ENCODE data around the gene AKAP10.
"Not testable (repeated sequence)": the region's sequence is repeated elsewhere in the genome, so short reads cannot be mapped to it uniquely, and the experiment has no call there.

AKAP10 gene

DNA sequence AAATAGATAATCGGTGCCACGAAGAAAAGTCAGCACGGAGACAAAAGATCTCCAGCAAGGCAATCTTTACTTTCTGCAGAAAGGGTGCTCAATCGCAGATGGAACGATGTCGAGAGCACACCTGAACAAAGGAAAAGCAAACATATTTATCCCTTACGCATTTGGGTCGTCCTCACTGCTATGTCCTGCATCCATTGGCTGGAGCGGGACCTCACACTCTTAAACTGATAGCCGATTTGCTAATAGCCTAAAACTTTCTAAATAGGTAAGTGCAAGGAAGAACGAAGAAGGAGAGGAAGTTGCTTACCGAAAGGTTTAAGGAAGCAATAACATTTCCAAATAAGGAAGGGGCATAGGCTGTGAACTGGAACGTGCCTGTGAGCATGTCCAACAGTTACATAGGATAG lies 1.2 kb upstream of the AKAP10 start:
- no peak for TF ChIP-seq FOXM1 (IDR thresholded peaks at IDR 0.05; ENCODE audit: borderline replicate concordance)
- no peak for TF ChIP-seq ELF4 (IDR thresholded peaks at IDR 0.05)
- TF ChIP-seq SP1 (IDR thresholded peaks at IDR 0.05): no peak
- ChIA-PET CTCF (no interaction called here), POLR2A (interaction anchor here (1.8 to 2.1 kb wide), 3 partner anchors 15 to 109 kb away, joined by 5 to 10 read pairs (median 8); no protein-coding TSS in a partner anchor)
- DNase-seq (ENCODE audit: extremely low spot score): no peak

DNA sequence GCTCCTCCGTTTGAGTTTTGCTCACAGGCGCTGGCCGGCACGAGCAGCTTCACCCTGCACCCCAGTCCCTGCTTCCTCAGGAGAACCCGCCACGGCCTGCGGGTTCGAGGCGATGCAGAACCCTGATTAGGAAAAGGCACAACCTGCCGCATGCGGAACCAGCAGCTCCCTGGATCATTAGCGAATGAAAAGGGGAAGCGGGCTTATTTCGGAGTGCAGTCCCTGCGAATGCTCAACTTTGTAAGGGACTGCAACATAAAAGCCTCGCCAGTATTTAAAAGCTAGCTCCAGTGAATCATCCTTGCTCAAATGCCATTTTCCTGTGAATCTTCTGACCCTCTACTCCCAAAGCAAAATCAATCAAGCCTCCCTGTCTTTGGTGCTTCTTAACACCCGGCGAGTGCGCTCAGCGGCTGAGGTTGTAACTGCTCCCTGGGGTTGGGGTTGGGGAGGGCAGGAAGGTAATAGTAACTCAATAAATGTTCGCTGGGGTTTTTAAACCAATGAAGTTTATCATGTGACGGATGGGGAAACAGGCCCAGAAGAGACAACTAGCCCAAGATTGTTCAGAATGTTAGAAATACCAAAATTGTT lies 678 bp upstream of the AKAP10 start:
- TF ChIP-seq TARDBP (IDR thresholded peaks at IDR 0.05) (no peak), L3MBTL2 (conservative IDR thresholded peaks at IDR 0.05) (0 out of 2 replicates have a peak, but pooled peaks have one; percentile 90)
- ChIA-PET CTCF (no interaction called here), POLR2A (interaction anchor here (1.0 to 2.1 kb wide), 8 partner anchors 10 to 110 kb away, joined by 4 to 11 read pairs (median 6); partner anchors contain the start of genes SPECC1 and ULK2)
- no peak for DNase-seq (ENCODE audit: extremely low spot score)

DNA sequence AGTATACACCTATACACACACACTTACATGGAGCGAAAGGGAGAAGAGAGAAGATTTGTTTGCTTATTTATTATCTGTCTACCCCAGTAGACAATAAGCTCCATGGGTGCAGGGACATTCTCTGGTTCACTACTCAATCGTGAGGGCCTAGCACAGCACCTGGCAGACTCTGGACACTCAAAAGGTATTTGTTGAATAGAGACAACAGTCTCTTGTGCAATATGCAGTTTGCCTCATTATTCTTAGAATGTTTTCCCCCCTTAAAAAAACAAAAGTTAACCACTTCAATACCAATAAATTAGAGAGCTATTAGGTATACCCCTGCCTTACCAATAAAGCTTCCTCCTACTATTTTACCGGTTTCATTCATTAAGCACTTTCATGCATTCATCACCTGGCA lies 2.0 kb downstream of the AKAP10 start:
- POLR2A ChIA-PET: interaction anchor here (1.2 kb wide), 1 partner anchor 10 kb away, joined by 4 read pairs; no protein-coding TSS in a partner anchor
- TF ChIP-seq FOXA1 (IDR thresholded peaks at IDR 0.05) (no peak), ELF4 (IDR thresholded peaks at IDR 0.05) (no peak), TARDBP (IDR thresholded peaks at IDR 0.05) (no peak), FOXK2 (IDR thresholded peaks at IDR 0.05) (no peak), BHLHE40 (IDR thresholded peaks at IDR 0.05; ENCODE audit: borderline replicate concordance) (no peak), CTBP1 (IDR thresholded peaks at IDR 0.05; ENCODE audit: borderline replicate concordance) (no peak), L3MBTL2 (conservative IDR thresholded peaks at IDR 0.05) (no peak), ZNF384 (IDR thresholded peaks at IDR 0.05) (no peak), HDGF (IDR thresholded peaks at IDR 0.05; ENCODE audit: borderline replicate concordance) (no peak), LEF1 (IDR thresholded peaks at IDR 0.05; ENCODE audit: borderline replicate concordance) (no peak), SUZ12 (IDR thresholded peaks at IDR 0.05) (no peak), ARNT (IDR thresholded peaks at IDR 0.05) (no peak), SP1 (IDR thresholded peaks at IDR 0.05) (no peak), FOXM1 (IDR thresholded peaks at IDR 0.05; ENCODE audit: borderline replicate concordance) (no peak)
- TF ChIP-seq, protein P1, sequence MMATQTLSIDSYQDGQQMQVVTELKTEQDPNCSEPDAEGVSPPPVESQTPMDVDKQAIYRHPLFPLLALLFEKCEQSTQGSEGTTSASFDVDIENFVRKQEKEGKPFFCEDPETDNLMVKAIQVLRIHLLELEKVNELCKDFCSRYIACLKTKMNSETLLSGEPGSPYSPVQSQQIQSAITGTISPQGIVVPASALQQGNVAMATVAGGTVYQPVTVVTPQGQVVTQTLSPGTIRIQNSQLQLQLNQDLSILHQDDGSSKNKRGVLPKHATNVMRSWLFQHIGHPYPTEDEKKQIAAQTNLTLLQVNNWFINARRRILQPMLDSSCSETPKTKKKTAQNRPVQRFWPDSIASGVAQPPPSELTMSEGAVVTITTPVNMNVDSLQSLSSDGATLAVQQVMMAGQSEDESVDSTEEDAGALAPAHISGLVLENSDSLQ (IDR thresholded peaks at IDR 0.05): no peak
- CTCF ChIA-PET: interaction anchor here (0.5 kb wide), 1 partner anchor 13 kb away, joined by 3 read pairs; no protein-coding TSS in a partner anchor
- no peak for DNase-seq (ENCODE audit: extremely low spot score)

DNA sequence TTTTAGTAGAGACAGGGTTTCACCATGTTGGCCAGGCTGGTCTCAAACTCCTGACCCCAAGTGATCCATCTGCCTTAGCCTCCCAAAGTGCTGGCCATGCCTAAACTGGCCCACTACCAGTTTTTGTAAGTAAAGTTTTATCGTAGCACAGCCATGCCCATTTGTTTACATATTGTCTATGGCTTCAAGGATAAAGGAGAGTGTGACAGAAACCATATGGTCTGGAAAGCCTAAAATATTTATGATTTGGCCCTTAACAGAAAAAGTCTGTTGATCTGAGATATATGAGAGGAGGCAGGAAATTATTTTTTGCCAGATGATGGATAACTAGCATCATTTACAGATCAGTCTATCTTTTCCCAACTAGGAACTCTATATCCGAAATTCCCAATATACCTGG lies 4.5 kb downstream of the AKAP10 start:
- CTCF ChIA-PET: interaction anchor here (1.0 kb wide), 1 partner anchor 20 kb away, joined by 4 read pairs; no protein-coding TSS in a partner anchor
- DNase-seq (ENCODE audit: extremely low spot score): no peak
- POLR2A ChIA-PET: no interaction called here
- TF ChIP-seq CTBP1 (IDR thresholded peaks at IDR 0.05; ENCODE audit: borderline replicate concordance): no peak
- TF ChIP-seq SUZ12 (IDR thresholded peaks at IDR 0.05): no peak

DNA sequence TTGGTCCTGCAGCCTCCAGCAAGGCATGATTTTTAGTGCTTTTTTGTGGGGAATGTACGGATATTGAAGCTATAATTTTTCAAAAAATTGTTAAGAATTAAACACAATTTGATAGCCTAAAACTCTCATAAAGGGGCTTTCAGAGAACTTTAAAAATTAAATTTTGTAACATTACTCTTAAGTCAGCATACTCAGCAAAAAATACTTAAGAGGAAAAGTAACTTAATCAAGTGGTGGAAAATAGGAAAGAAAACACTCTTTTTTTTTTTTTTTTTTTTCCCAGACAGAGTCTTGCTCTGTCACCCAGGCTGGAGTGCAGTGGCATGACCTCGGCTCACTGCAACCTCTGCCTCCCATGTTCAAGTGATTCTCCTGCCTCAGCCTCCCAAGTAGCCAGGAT lies 14.7 kb downstream of the AKAP10 start:
- CTCF ChIA-PET: interaction anchor here (0.7 kb wide), 1 partner anchor 13 kb away, joined by 3 read pairs; no protein-coding TSS in a partner anchor
- DNase-seq (ENCODE audit: extremely low spot score); POLR2A ChIA-PET: not testable (repeated sequence)

DNA sequence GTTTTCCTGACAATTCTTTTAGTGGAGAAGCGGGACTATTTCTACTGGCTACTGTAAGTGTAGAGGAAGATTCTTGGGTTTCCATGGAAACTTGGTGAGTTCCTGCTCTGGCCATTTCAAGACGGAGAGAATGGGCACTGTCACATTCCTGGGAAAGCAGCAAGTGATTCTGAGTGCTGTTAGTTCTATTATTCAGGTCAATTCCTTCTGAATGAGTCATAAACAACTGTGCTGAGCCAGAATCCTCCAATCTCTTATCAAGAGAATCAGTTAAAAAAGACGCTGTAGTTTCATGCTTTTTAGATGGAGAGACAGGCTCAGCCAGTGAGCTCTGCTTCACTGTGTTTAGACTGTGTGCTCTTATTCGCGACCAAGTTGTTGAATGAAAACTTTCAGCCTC lies 19.6 kb downstream of the AKAP10 start:
- ChIA-PET POLR2A (no interaction called here), CTCF (no interaction called here)
- DNase-seq (ENCODE audit: extremely low spot score): no peak
- TF ChIP-seq FOXM1 (IDR thresholded peaks at IDR 0.05; ENCODE audit: borderline replicate concordance) (no peak), FOXA1 (IDR thresholded peaks at IDR 0.05) (no peak), ARNT (IDR thresholded peaks at IDR 0.05) (no peak), L3MBTL2 (conservative IDR thresholded peaks at IDR 0.05) (no peak), NFRKB (IDR thresholded peaks at IDR 0.05) (no peak), ZNF384 (IDR thresholded peaks at IDR 0.05) (no peak), LEF1 (IDR thresholded peaks at IDR 0.05; ENCODE audit: borderline replicate concordance) (no peak), CTBP1 (IDR thresholded peaks at IDR 0.05; ENCODE audit: borderline replicate concordance) (no peak), SUZ12 (IDR thresholded peaks at IDR 0.05) (no peak), FOXK2 (IDR thresholded peaks at IDR 0.05) (no peak), ELF4 (IDR thresholded peaks at IDR 0.05) (no peak), SP1 (IDR thresholded peaks at IDR 0.05) (no peak), BHLHE40 (IDR thresholded peaks at IDR 0.05; ENCODE audit: borderline replicate concordance) (no peak), HDGF (IDR thresholded peaks at IDR 0.05; ENCODE audit: borderline replicate concordance) (no peak)
- TF ChIP-seq, protein P1 (IDR thresholded peaks at IDR 0.05): no peak

DNA sequence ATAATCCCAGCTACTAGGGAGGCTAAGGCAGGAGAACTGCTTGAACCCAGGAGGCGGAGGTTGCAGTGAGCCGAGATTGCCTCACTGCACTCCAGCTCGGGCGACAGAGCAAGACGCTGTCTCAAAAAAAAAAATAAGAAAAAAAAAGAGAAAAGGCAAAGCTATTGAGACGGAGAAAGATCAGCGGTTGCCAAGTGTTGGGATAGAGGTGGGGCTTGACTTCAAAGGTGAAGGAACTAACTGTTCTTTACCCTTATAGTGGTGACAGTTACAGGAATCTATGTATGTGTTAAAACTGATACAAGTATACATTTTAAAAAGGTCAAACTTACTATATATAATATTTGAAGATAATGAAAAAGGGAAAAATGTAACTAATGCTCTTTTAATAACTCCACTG lies 22.5 kb downstream of the AKAP10 start:
- CTCF ChIA-PET: no interaction called here
- no peak for DNase-seq (ENCODE audit: extremely low spot score)

DNA sequence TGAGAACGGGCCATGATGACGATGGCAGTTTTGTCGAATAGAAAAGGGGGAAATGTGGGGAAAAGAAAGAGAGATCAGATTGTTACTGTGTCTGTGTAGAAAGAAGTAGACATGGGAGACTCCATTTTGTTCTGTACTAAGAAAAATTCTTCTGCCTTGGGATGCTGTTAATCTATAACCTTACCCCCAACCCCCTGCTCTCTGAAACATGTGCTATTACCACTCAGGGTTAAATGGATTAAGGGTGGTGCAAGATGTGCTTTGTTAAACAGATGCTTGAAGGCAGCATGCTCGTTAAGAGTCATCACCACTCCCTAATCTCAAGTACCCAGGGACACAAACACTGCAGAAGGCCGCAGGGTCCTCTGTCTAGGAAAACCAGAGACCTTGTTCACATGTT lies 26.2 kb downstream of the AKAP10 start:
- CTCF ChIA-PET; DNase-seq (ENCODE audit: extremely low spot score); POLR2A ChIA-PET: not testable (repeated sequence)

More for the DNA sequence above, 22.5 kb downstream of the AKAP10 start:
- TF ChIP-seq FOXM1 (IDR thresholded peaks at IDR 0.05; ENCODE audit: borderline replicate concordance): no peak
- no peak for TF ChIP-seq SUZ12 (IDR thresholded peaks at IDR 0.05)
- TF ChIP-seq SP1 (IDR thresholded peaks at IDR 0.05): no peak
- no peak for TF ChIP-seq ZNF384 (IDR thresholded peaks at IDR 0.05)
- no peak for TF ChIP-seq NFRKB (IDR thresholded peaks at IDR 0.05)
- no peak for TF ChIP-seq ARNT (IDR thresholded peaks at IDR 0.05)
- no peak for TF ChIP-seq LEF1 (IDR thresholded peaks at IDR 0.05; ENCODE audit: borderline replicate concordance)
- no peak for TF ChIP-seq FOXK2 (IDR thresholded peaks at IDR 0.05)
- TF ChIP-seq BHLHE40 (IDR thresholded peaks at IDR 0.05; ENCODE audit: borderline replicate concordance): no peak
- TF ChIP-seq HDGF (IDR thresholded peaks at IDR 0.05; ENCODE audit: borderline replicate concordance): no peak
- TF ChIP-seq TARDBP (IDR thresholded peaks at IDR 0.05): no peak
- TF ChIP-seq L3MBTL2 (conservative IDR thresholded peaks at IDR 0.05): no peak
- TF ChIP-seq, protein P1 (IDR thresholded peaks at IDR 0.05): no peak
- TF ChIP-seq FOXA1 (IDR thresholded peaks at IDR 0.05): no peak
- no peak for TF ChIP-seq ELF4 (IDR thresholded peaks at IDR 0.05)
- no peak for TF ChIP-seq CTBP1 (IDR thresholded peaks at IDR 0.05; ENCODE audit: borderline replicate concordance)
- POLR2A ChIA-PET: no interaction called here

DNA sequence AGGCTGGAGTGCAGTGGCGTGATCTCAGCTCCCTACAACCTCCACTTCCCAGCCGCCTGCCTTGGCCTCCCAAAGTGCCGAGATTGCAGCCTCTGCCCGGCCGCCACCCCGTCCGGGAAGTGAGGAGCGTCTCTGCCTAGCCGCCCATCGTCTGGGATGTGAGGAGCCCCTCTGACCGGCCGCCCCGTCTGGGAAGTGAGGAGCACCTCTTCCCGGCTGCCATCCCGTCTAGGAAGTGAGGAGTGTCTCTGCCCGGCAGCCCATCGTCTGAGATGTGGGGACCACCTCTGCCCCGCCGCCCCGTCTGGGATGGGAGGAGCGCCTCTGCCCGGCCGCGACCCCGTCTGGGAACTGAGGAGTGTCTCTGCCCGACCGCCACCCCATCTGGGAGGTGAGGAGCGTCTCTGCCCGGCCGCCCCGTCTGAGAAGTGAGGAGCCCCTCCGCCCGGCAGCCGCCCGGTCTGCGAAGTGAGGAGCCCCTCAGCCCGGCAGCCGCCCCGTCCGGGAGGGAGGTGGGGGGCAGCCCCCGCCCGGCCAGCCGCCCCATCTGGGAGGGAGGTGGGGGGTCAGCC lies 26.9 kb downstream of the AKAP10 start:
- DNase-seq (ENCODE audit: extremely low spot score); POLR2A ChIA-PET; CTCF ChIA-PET: not testable (repeated sequence)

Data from HEK293T (cell line).